ENCODE results near the gene ABCC3. TPM values are rescaled to one million over a fixed set of nuclear protein-coding genes. Genes with fewer than 3 reads are reported as not detected.
A peak's percentile ranks its signal among the peaks of the same experiment; 100 is the strongest.

The ABCC3 gene
- total RNA-seq, 2 donors from 2014 or later = 0.22 to 0.91 TPM

GRCh38 chr17:50638966-50639713 lies 4.5 kb downstream of the ABCC3 start:
- H3K4me1 Mint-ChIP-seq = peaks cover 6% of the 10 kb centered on the region
- no peaks in the 10 kb centered on the region for H3K36me3 Mint-ChIP-seq (ENCODE audit: low read depth)
- Histone ChIP-seq H3K4me1 (ENCODE audit: control insufficient read depth, insufficient read depth, low read length) (no peaks in the 10 kb centered on the region), H3K4me3 (ENCODE audit: low read length) (no peak overlapping the region), H3K9ac (ENCODE audit: extremely low read depth, low read length, poor library complexity, severe bottlenecking) (no peak overlapping the region), H3K9me3 (ENCODE audit: control insufficient read depth, low read length) (no peaks in the 10 kb centered on the region), H3K27me3 (ENCODE audit: control insufficient read depth, insufficient read depth, low read length, poor library complexity, severe bottlenecking) (peaks cover 44% of the 10 kb centered on the region), H3K27ac (ENCODE audit: low read depth, low read length) (no peak overlapping the region), H3K36me3 (ENCODE audit: control insufficient read depth, insufficient read depth, low read length) (no peaks in the 10 kb centered on the region)
- H3K27me3 Mint-ChIP-seq (ENCODE audit: insufficient read depth) = peaks cover 30% of the 10 kb centered on the region
- WGBS, 2 experiments (ENCODE audit: insufficient coverage in 1 of 2, insufficient read length in 1 of 2) = 81 to 86% methylated on average over 6 to 9 of the region's 9 CpGs
- peak; percentile 80 for DNase-seq
- TF ChIP-seq, protein P1, sequence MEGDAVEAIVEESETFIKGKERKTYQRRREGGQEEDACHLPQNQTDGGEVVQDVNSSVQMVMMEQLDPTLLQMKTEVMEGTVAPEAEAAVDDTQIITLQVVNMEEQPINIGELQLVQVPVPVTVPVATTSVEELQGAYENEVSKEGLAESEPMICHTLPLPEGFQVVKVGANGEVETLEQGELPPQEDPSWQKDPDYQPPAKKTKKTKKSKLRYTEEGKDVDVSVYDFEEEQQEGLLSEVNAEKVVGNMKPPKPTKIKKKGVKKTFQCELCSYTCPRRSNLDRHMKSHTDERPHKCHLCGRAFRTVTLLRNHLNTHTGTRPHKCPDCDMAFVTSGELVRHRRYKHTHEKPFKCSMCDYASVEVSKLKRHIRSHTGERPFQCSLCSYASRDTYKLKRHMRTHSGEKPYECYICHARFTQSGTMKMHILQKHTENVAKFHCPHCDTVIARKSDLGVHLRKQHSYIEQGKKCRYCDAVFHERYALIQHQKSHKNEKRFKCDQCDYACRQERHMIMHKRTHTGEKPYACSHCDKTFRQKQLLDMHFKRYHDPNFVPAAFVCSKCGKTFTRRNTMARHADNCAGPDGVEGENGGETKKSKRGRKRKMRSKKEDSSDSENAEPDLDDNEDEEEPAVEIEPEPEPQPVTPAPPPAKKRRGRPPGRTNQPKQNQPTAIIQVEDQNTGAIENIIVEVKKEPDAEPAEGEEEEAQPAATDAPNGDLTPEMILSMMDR (conservative IDR thresholded peaks at IDR 0.05) = no peak
- H3K9me3 Mint-ChIP-seq = no peaks in the 10 kb centered on the region
- H3K4me3 Mint-ChIP-seq = no peak overlapping the region
- H3K27ac Mint-ChIP-seq = no peak overlapping the region

- DNase-seq = no peak
- Histone ChIP-seq H3K4me1 (ENCODE audit: control insufficient read depth, insufficient read depth, low read length) (no peaks in the 10 kb centered on the region), H3K9ac (ENCODE audit: extremely low read depth, low read length, poor library complexity, severe bottlenecking) (no peak overlapping the region), H3K36me3 (ENCODE audit: control insufficient read depth, insufficient read depth, low read length) (no peaks in the 10 kb centered on the region), H3K27ac (ENCODE audit: low read depth, low read length) (no peak overlapping the region), H3K9me3 (ENCODE audit: control insufficient read depth, low read length) (no peaks in the 10 kb centered on the region), H3K27me3 (ENCODE audit: control insufficient read depth, insufficient read depth, low read length, poor library complexity, severe bottlenecking) (peaks cover 27% of the 10 kb centered on the region), H3K4me3 (ENCODE audit: low read length) (no peak overlapping the region)
- no peaks in the 10 kb centered on the region for H3K36me3 Mint-ChIP-seq (ENCODE audit: low read depth)
- no peak overlapping the region for H3K4me3 Mint-ChIP-seq
- H3K4me1 Mint-ChIP-seq = peaks cover 6% of the 10 kb centered on the region
- no peak overlapping the region for H3K27ac Mint-ChIP-seq
- TF ChIP-seq, protein P1 (conservative IDR thresholded peaks at IDR 0.05) = no peak
- H3K9me3 Mint-ChIP-seq = no peaks in the 10 kb centered on the region
- 76 to 85% methylated on average over 8 to 12 of the region's 12 CpGs for WGBS, 2 experiments (ENCODE audit: insufficient coverage in 1 of 2, insufficient read length in 1 of 2)
- peaks cover 16% of the 10 kb centered on the region for H3K27me3 Mint-ChIP-seq (ENCODE audit: insufficient read depth)
These were observed 6.1 kb downstream of the ABCC3 start for GRCh38 chr17:50640686-50641351.

DNA sequence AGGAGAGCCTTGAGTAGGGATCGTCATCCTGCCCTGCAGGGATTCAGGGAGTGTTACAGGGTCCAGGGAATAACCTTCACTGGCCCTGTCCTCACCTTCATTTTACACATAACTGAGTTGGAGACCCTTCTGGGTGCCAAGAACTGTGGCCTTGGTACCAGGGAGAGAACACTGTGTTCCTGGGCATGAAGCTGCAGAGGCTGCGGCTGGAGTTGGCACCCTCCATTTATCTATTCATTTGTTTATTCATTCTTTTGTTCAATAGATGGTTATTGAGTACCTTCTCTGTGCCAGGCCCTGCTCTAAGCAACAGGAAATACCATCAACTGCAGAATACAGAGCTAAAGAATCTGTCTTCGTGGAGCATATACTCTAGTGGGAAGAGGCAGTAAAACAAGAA lies 6.7 kb downstream of the ABCC3 start:
- Mint-ChIP-seq H3K27me3 (ENCODE audit: insufficient read depth) (peaks cover 10% of the 10 kb centered on the region), H3K9me3 (no peaks in the 10 kb centered on the region), H3K36me3 (ENCODE audit: low read depth) (no peaks in the 10 kb centered on the region), H3K4me3 (no peak overlapping the region), H3K27ac (no peak overlapping the region), H3K4me1 (peaks cover 6% of the 10 kb centered on the region)
- H3K27ac ChIP-seq (ENCODE audit: low read depth, low read length) = no peak overlapping the region
- H3K36me3 ChIP-seq (ENCODE audit: control insufficient read depth, insufficient read depth, low read length) = no peaks in the 10 kb centered on the region
- H3K27me3 ChIP-seq (ENCODE audit: control insufficient read depth, insufficient read depth, low read length, poor library complexity, severe bottlenecking) = peaks cover 22% of the 10 kb centered on the region
- H3K4me3 ChIP-seq (ENCODE audit: low read length) = no peak overlapping the region
- WGBS, 2 experiments (ENCODE audit: insufficient coverage in 1 of 2, insufficient read length in 1 of 2) = 77 to 88% methylated on average over 1 to 3 of the region's 3 CpGs
- H3K9ac ChIP-seq (ENCODE audit: extremely low read depth, low read length, poor library complexity, severe bottlenecking) = no peak overlapping the region
- H3K9me3 ChIP-seq (ENCODE audit: control insufficient read depth, low read length) = no peaks in the 10 kb centered on the region
- no peak for DNase-seq
- TF ChIP-seq, protein P1 (conservative IDR thresholded peaks at IDR 0.05) = no peak
- no peaks in the 10 kb centered on the region for H3K4me1 ChIP-seq (ENCODE audit: control insufficient read depth, insufficient read depth, low read length)
